ENCODE results near the gene CCDC63.

CCDC63 gene

DNA sequence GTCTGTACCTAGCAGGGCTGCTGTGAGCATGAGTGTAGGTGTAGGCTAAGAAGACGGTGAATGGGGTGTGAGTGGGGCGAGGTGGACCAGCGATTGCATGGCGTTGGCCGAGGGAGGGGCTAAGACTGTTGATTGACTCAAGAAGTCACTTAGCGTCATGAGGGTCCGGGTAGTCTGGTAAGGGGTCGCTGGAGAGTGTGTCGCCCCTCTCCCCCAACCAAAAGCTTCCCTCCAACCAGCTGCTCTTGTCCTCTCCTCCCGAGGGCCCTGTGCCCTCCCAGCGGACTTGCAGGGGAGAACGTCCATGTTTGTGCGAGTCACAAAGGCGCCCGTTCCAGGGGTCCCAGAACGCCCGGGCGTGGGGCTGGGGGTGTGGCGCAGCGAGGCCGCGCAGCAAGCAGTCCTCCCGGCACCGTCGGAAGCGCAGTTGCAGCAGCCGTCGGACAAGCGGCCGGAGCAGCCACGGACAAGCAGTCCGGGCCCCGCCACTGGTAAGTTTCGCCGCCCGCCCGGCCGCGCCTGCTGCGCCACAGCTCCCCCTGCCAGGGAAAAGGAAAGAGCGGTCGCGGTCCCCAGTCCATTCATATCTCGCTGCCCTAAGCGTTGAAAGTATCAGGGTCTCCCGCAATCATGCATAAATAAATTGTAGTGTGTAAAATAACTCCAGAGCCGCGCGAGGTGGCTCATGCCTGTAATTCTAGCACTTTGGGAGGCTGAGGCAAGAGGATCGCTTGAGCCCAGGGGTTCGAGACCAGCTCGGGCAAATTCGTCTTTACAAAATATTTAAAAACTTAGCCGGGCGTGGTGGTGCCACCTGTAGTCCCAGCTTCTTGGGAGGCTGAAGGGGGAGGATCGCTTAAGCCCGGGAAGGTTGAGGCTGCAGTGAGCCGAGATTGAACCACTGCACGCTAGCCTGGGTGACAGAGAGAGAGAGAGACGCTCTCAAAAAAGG, at the start of gene CCDC63:
Gene CCDC63, plus strand, starts transcription at position 373 of the 952 bp plus-strand sequence. CDS start 5,968 bp downstream, outside the sequence.
- in situ Hi-C loops (cut with MboI; ENCODE audit: low sequenced_read_pairs): no loop called here

DNA sequence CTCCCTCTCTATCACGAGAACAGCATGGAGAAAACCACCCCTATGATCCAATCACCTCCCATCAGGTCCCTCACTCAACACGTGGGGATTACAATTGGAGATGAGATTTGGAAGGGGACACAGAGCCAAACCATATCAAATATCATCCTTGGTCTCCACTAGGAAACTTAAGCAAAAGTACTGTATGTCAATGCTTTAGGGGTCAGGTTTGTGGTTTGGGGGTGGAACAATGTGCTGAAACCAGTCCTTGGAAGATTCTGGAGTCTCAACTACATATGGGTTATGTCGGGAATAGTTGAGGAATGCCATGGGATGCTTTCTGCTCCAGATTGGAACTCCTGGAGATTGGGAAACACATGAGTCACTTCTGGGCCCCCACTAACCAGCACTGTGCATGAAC, 48.3 kb upstream of the CCDC63 start:
- in situ Hi-C loops (cut with MboI; ENCODE audit: low sequenced_read_pairs): no loop called here

DNA sequence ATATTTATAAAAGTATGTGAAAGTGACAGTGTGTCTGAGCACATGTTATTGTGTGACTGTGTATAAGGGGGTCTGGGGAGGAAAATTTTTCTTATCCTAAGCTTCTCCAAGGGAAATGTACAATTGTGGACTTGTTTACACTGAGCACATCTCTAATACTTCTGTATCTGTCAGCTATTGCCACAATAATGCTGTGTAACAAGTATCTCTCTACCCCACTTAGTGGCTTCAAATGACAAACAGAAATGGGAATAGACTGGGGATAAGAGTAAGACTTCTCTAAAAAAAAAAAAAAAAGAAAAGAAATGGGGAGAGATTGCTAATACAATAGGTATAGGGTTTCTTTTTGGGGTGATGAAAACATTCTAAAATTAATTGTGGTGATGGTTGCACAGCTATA, 44.3 kb upstream of the CCDC63 start:
- in situ Hi-C loops (cut with MboI; ENCODE audit: low sequenced_read_pairs): no loop called here

DNA sequence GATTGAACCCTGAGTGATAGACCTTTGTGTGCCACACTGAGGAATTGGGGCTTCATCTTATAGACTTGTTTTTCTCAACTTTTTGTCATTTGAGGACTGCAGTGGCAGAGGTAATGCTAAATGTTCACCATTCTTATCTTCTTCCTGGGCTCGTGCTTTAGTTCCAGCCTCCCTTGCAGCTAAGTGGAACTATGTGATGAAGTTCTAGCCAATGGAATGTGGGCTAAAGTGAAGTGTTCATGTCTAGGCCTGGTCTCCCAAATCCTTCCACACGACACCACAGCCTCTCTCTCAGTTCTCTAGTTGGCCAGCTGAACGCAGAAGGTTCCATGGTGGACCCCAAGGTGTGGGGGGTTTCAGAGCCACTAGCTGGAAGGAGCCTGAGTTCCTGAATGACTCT, 42.4 kb upstream of the CCDC63 start:
- in situ Hi-C loops (cut with MboI; ENCODE audit: low sequenced_read_pairs): no loop called here

DNA sequence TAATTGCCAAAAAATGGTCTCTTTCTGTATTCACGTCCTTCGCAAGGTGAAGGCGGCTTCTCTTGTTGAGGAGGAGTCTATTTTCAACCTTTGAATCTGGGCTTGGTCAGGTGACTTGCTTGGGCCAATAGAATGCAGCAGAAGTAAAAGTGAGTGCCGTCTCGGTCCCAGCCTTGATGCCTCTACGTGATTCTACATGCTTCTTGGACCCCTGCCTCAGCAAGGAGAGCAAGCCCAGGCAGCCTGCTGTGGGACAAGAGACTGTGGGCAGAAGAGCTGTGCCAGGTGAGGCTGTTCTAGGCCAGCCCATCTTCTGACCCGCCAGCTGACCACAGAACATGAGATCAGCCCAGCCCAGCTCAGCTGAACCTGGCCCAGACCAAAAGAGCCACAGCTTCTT, 39.1 kb upstream of the CCDC63 start:
- in situ Hi-C loops (cut with MboI; ENCODE audit: low sequenced_read_pairs): no loop called here

DNA sequence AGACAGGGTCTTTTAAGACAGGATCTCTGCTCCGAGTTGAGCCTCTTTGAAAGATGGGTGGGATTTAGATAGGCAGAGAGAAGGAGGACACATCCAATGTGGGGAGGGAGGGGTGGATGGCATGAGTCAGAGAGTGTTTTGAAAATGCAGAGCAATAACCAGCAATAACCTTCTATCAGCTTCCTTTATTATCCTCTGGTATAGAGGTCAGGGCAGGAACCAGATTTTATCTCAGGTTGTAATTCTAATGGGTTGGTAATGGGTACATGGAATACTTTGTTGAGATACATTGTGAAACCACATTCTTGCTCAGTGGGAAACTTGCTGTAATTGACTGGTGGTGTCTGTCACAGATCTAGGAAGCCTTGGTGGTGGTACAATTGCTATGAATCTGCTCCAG, 37.6 kb upstream of the CCDC63 start:
- in situ Hi-C loops (cut with MboI; ENCODE audit: low sequenced_read_pairs): no loop called here

DNA sequence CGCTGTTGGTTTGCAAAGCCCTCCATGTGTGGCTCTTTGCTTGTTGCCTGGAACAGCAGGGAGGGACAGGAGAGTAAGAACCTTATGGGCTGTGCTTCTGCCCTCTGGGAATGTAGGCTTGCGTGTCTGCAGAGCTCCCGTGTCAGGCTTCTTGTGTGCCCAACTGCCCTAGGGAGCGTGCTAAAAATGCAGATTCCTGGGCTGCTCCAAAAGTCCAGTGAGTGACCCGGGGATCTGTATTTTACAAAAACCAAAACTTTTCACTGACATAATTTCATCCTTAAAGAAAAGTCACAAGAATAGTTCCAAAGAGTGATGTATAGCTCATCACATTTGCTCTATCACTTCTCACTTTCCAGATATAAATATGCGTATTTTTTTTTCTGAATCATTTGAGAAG, 34.8 kb upstream of the CCDC63 start:
- in situ Hi-C loops (cut with MboI; ENCODE audit: low sequenced_read_pairs): no loop called here

DNA sequence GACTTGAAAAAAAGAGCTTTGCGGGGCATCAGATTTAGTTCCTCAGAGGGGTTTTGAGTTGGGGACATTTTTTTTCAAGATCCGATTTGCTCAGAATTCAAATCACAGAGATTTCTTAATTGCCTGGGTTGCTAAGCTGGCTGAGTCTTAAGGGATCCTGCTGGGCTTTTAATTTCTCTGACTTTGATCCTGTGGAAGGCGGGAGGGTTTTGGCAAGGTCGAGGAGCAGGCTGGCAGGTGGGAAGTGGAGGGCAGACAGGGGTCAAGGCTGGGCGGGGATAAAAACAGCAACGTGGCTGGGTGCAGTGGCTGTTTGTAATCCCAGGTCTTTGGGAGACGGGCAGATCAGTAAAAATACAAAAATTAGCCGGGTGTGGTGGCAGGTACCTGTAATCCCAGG, 33.5 kb upstream of the CCDC63 start:
- in situ Hi-C loops (cut with MboI; ENCODE audit: low sequenced_read_pairs): no loop called here

DNA sequence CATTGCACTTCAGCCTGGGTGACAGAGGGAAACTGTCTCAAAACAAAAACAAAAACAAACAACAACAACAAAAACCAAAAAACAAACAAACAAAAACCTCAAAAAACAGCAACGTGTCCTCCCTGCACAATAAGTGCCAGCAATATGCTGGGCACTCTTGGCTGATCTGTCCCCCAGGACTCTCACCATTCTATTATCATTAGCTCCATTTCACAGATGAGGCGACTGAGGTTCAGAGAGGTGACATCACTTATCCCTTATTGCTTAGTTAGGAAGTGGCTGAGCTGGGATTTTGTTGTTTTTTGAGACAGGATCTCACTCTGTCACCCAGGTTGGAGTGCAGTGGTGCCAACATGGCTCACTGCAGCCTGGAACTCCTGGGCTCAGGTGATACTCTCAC, 33.0 kb upstream of the CCDC63 start:
- in situ Hi-C loops (cut with MboI; ENCODE audit: low sequenced_read_pairs): no loop called here

DNA sequence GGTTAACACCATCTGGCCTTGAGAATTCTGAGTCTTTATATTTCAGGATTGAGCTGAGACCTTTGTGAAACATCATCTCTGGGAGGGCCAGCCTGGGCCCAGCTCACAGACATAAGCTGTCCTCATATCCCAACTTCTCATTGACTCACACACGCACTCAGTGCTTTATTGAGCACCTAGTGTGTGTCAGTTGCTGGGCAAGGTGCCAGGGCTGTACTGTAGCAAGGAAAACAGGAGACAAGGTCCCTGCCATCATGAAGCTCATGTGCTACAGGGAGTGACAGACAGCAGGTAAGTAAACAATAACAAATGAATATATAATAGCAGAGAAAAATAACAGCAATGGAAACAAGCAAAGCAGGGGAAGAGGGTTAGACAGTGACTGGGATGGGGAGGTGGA, 30.5 kb upstream of the CCDC63 start:
- in situ Hi-C loops (cut with MboI; ENCODE audit: low sequenced_read_pairs): no loop called here

DNA sequence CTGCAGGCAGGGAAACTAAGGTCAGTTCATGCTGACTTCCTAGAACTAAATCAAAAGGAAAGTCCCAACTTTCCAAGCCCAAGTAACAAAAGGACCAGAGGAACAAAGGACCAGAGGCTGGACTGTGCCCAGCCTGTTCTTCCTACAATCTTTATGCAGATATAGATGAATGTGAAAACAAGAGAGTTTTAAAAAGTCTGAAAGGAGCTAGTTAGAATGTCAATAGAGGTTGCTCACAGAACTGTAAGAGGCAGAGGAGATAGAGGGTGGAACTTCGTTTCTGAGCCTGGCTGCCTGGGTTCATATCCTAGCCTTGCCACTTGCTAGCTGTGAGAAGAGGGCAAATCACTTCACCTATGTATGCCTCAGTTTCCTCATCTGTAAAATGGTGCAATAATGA, 30.0 kb upstream of the CCDC63 start:
- in situ Hi-C loops (cut with MboI; ENCODE audit: low sequenced_read_pairs): no loop called here

DNA sequence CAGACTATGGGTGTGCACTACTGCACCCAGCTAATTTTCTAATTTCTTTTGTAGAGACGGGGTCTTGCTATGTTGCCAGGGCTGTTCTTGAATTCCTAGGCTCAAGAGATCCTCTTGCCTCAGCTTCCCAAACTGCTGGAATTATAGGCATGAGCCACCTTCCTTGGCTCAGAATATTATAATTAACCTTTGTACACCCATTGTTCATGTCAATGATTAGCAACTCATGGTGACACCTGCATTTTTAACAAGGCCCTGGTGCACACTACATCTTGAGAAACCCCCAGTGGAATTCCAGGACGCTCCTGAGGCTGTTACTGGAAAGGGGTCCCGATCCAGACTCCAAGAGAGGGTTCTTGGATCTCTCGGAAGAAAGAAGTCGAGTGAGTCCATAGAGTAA, 28.3 kb upstream of the CCDC63 start:
- in situ Hi-C loops (cut with MboI; ENCODE audit: low sequenced_read_pairs): no loop called here

DNA sequence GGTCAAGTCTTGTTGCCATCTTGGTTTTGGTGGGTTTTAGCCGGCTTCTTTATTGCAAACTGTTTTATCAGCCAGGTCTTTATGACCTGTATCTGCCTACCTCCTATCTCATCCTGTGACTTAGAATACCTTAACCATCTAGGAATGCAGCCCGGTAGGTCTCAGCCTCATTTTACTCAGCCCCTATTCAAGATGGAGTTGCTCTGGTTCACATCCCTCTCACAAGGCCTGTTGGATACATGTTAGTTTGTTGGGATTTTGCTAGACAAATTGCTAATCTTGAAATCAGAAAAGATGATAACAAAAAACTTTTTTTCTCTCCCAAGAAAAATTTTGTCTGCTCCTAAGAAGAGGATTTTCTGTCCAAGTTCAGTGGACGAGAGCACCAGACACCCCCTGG, 27.6 kb upstream of the CCDC63 start:
- in situ Hi-C loops (cut with MboI; ENCODE audit: low sequenced_read_pairs): no loop called here

DNA sequence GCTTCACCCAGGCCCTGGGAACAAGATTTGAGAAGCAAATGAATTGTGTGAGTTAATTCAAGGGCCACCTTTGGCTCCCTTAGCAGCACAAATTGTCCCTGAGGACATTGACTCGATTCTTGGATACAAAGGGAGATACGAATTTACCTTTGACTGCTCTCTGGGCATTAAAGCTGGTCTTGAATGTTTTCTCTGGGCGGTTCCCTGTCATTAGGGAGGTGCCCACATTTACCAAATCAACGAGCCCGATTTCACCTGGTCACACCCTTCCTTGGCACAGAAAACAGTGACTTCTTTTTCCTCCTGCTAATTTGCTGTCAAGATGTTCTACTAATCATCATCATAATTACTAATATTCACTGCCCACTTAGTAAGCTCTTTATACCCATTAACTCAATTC, 27.1 kb upstream of the CCDC63 start:
- in situ Hi-C loops (cut with MboI; ENCODE audit: low sequenced_read_pairs): loop anchor here (10.0 kb wide), 1 partner anchor 215 kb away; no protein-coding TSS in a partner anchor

DNA sequence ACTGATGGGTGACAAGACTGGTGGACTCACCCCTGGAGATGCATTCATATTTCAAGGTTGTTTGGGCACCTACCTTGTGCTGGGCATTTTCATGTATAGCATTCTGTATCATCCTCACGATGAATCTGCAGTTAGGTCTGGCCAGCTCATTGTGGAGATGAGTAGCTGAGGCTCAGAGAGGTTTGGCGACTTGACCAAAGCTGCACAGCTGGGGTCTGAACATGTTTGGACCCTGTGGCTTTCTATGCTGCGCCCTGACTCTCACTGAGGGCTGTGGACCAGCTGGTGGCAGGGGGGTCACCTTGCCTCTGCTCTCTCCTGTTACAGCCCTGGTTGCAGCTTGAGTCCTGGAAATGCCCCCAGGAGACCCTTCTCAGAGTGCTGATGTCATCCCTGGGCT, 24.9 kb upstream of the CCDC63 start:
- in situ Hi-C loops (cut with MboI; ENCODE audit: low sequenced_read_pairs): loop anchor here (10.0 kb wide), 1 partner anchor 217 kb away; no protein-coding TSS in a partner anchor

DNA sequence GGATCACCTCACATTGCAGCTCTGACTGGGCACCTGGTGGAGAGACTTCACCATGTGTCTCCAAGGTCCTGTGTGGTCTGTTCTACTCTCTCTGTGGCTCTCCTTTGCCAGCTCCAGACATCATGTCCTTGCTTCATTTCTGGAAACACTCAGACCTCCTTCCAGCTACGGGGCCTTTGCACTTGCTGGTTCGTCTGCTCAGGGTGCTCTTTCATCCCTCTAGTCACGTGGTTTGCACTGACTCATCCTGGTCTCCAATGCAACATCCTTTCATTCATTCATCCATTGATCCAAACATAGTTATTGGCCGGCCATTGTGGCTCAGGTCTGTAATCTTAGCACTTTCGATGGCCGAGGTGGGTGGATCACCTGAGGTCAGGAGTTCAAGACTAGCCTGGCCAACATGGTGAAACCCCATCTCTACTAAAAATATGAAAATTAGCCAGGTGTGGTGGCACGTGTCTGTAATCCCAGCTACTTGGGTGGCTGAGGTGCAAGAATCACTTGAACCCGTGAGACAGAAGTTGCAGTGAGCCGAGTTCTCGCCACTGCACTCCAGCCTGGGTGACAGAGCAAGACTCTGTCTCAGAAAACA, 23.9 kb upstream of the CCDC63 start:
- in situ Hi-C loops (cut with MboI; ENCODE audit: low sequenced_read_pairs): loop anchor here (10.0 kb wide), 1 partner anchor 218 kb away; no protein-coding TSS in a partner anchor

DNA sequence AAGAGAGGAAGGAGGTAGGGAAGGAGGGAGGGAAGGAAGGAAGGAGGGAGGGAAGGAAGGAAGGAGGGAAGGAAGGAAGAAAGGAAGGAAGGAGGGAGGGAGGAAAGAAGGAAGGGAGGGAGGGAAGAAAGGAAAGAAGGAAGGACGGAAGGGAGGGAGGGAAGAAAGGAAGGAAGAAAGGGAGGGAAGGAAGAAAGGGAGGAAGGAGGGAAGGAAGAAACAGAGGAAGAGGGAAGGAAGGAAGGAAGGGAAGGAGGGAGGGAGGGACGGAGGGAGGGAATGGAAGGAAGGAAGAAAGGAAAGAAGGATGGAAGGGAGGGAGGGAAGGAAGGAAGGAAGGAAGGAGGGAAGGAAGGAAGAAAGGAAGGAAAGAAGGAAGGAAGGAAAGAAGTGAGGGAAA, 22.4 kb upstream of the CCDC63 start:
- in situ Hi-C loops (cut with MboI; ENCODE audit: low sequenced_read_pairs): loop anchor here (10.0 kb wide), 1 partner anchor 220 kb away; no protein-coding TSS in a partner anchor

DNA sequence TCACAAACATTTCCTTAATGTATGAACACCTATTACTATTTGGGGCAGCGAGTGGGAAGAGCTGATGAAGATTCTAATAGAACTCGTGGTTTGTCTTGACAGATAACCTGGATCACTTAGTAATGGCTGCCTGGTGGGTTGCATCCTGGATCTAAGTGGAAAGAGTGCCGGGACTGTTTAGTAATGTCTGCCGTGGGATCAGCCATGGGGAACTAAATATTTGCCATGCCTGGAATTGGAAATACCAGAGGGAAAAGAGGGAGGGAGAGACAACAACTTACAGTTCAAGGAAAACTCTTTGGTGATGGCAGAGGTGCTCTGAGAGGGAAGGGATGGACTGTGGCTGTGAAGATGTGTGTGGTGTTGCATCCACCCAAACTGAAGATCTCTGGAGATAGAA, 21.3 kb upstream of the CCDC63 start:
- in situ Hi-C loops (cut with MboI; ENCODE audit: low sequenced_read_pairs): loop anchor here (10.0 kb wide), 1 partner anchor 221 kb away; no protein-coding TSS in a partner anchor

DNA sequence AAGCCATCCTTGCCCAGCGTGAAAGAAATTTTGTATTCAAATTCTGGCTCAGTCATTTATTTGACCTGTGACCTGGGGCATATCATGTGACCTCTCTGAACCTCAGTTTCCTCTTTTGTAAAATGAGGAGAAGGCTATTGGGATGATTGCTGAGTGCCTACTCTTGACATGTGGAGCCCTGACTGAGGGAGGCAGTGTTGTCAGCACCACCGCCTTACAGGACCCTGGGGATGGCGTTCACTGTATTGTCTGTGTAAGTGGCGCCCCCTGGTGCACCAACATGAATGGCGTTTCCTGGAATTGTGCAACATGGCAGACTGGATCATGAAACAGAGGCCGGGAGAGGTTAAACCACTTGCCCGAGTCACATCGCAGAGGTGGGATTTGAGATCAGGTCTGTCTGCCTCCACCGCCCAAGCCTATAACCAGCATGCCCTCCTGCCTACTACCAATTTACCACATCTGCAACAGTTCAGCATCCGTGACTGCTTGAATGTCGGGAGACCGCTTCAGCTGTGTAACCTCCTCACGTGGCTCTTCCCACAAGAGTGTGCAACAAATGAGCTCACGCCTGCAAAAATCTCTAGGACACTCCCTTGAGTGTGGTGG, 20.1 kb upstream of the CCDC63 start:
- in situ Hi-C loops (cut with MboI; ENCODE audit: low sequenced_read_pairs): loop anchor here (10.0 kb wide), 1 partner anchor 222 kb away; no protein-coding TSS in a partner anchor

DNA sequence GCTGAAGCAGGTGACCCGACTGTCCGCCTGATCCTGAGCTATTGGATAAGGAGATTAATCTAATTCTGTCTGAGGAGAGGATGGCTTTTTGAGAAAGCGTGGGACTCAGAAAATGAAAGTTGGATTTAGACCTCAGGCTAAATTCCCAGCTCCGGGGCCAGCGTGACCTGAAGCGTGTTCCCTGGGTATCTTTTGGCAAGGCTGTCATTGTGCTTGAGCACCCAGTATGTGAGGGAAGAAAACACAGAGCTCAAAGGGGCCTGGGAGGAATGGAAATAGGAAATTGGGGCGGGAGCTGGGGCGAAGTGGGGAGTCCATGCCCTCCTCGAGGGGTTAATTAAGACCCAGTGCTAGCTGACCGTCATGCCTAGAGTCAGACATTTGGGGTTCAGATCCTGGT, 17.5 kb upstream of the CCDC63 start:
- in situ Hi-C loops (cut with MboI; ENCODE audit: low sequenced_read_pairs): loop anchor here (10.0 kb wide), 1 partner anchor 225 kb away; no protein-coding TSS in a partner anchor

DNA sequence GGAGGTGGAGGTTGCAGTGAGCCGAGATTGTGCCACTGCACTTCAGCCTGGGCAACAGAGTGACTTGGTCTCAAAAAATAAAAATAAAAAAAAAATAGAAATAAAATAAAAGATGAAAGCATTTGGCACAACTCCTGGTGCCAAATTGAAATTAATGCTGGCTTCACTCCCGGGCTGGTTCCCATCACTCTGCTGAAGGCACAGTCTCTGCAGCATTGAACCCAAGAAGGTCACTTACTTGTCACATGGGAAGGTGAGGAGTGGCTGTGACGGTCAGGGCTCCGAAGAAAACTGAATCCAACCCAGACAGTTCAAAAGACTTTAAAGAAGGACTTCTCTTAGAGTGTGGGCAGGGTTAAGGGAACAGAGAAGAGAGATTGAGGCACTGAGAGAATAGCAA, 10.5 kb upstream of the CCDC63 start:
- in situ Hi-C loops (cut with MboI; ENCODE audit: low sequenced_read_pairs): no loop called here
